ENCODE data around the gene UFSP2.

UFSP2 gene

DNA sequence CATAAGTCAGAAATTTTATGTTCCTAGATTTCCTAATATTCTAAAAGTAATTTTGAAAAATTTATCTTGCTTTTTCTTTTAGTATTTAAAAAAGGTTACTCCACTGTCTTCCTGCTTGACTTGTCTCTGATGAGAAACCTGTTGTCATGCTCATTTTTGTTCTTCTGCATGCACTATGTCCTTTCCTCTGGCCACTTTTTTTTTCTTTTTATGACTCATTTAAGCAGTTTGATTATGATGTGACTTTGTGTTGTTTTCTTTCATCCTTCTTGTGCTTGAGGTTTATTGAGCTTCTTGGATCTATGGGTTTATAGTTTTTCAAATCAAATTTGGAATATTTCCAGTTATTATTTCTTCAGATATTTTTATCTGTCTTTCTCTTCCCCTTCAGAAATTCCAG is 12.0 kb upstream of the UFSP2 start:
- TF ChIP-seq, protein P1, sequence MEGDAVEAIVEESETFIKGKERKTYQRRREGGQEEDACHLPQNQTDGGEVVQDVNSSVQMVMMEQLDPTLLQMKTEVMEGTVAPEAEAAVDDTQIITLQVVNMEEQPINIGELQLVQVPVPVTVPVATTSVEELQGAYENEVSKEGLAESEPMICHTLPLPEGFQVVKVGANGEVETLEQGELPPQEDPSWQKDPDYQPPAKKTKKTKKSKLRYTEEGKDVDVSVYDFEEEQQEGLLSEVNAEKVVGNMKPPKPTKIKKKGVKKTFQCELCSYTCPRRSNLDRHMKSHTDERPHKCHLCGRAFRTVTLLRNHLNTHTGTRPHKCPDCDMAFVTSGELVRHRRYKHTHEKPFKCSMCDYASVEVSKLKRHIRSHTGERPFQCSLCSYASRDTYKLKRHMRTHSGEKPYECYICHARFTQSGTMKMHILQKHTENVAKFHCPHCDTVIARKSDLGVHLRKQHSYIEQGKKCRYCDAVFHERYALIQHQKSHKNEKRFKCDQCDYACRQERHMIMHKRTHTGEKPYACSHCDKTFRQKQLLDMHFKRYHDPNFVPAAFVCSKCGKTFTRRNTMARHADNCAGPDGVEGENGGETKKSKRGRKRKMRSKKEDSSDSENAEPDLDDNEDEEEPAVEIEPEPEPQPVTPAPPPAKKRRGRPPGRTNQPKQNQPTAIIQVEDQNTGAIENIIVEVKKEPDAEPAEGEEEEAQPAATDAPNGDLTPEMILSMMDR (IDR thresholded peaks at IDR 0.05; ENCODE audit: borderline replicate concordance, control extremely low read depth, extremely low read depth, insufficient read depth, missing control alignments), result no peak
- DNase-seq (ENCODE audit: low spot score), result no peak
- in situ Hi-C loops (cut with MboI; ENCODE audit: low sequenced_read_pairs, unreplicated experiment), result no loop called here

DNA sequence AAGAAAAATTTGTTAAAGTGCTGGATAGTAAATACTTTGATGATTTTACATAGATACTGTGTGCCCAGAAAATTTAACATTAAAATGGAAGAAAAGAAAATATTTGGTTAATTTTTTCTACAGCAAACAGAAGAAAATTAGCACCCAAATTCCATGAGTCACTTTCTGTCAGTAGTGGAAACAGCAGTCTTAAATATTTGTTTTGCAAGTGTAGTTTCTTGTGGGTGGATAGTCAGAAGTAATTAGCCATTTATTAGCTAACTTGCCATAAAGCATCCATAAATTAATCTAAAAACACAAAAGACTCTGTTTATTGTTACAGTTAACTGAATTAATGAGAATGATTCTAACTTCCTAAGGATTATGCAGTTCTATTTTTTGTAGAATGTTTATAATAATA is 9.7 kb upstream of the UFSP2 start:
- TF ChIP-seq, protein P1 (IDR thresholded peaks at IDR 0.05; ENCODE audit: borderline replicate concordance, control extremely low read depth, extremely low read depth, insufficient read depth, missing control alignments), result no peak
- in situ Hi-C loops (cut with MboI; ENCODE audit: low sequenced_read_pairs, unreplicated experiment), result no loop called here
- DNase-seq (ENCODE audit: low spot score), result no peak

DNA sequence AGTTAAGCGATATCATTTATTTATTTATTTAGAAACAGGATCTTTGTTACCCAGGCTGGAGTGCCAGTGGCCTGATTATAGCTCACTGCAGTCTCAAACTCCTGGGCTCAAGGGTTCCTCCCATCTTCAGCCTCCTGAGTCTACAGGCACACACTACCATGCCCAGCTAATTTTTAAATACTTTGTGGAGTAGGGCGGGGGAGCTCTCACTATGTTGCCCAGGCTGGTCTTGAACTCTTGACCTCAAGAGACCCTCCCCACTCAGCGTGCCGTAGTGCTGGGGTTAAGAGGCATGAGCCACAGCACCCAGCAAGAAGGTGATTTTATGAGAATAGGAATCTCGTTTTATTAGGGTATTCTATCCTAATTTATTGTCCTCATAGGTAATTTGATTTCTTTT is 3.9 kb upstream of the UFSP2 start:
- in situ Hi-C loops (cut with MboI; ENCODE audit: low sequenced_read_pairs, unreplicated experiment), result no loop called here
- TF ChIP-seq, protein P1 (IDR thresholded peaks at IDR 0.05; ENCODE audit: borderline replicate concordance, control extremely low read depth, extremely low read depth, insufficient read depth, missing control alignments), result no peak
- DNase-seq (ENCODE audit: low spot score), result no peak

DNA sequence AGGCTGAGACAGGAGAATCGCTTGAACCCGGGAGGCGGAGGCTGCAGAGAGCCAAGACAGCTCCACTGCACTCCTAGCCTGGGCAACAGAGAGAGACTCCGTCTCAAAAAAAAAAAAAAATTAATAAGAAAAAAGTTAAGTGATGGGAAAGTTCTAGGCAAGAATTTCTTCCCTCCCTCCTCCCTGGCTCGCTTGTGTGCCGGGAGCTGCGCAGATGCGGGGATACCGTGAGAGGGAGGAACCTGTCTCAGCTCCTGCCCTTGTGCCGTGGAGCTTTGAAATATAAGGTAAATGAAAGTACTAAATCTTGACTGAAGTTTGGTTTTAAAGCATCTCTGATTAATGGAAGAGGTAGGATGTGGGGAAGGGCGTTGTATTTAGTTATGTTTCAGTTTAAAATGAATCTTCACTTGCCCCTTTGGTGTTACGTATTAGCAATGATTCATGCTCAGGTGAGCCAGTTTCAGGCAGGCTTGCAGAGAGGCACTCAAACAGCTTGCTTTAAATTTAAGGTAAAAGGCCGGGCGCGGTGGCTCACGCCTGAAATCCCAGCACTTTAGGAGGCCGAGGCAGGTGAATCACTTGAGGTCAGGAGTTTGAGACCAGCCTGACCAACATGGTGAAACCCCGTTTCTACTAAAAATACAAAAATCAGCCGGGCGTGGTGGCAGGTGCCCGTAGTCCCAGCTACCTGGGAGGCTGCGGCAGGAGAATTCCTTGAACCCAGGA is 1.4 kb upstream of the UFSP2 start:
- DNase-seq (ENCODE audit: low spot score), result no peak
- in situ Hi-C loops (cut with MboI; ENCODE audit: low sequenced_read_pairs, unreplicated experiment), result no loop called here
- TF ChIP-seq, protein P1 (IDR thresholded peaks at IDR 0.05; ENCODE audit: borderline replicate concordance, control extremely low read depth, extremely low read depth, insufficient read depth, missing control alignments), result no peak

DNA sequence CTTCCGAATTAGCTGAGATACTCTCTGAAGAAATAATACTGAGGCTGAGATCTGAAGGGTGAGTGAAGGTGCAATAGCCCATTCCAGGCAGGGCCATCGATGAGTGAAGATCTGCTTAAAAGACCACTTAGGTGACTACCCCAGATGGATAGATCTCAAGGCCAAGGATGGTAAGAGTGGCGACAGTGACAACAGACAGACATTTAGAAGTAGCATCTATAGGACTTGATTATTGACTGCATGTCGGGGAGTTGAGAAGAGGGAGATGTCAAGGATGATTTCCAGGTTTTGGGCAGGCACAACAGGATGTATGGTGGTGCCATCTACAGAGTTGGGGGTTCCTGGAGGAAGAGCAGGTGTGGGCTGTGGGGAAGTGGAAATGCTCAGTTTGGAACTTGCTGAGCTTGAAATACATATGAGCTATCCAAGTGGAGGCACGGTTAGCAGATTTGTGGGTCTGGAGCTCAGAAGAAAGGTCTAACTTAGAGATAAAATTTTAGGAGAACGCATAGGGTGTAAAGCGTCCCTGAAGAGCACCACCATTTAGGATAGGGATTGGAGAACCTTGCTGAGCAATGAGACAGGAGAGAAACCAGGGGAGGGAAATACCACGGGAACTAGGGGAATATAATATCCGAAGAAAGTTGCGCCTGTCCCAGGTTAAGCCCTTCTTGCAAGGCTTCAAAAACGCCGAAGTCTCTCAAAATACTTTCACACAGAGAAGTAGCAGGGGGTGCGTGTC is 688 bp downstream of the UFSP2 start:
- no peak for DNase-seq (ENCODE audit: low spot score)
- TF ChIP-seq, protein P1 (IDR thresholded peaks at IDR 0.05; ENCODE audit: borderline replicate concordance, control extremely low read depth, extremely low read depth, insufficient read depth, missing control alignments), result no peak
- in situ Hi-C loops (cut with MboI; ENCODE audit: low sequenced_read_pairs, unreplicated experiment), result no loop called here

DNA sequence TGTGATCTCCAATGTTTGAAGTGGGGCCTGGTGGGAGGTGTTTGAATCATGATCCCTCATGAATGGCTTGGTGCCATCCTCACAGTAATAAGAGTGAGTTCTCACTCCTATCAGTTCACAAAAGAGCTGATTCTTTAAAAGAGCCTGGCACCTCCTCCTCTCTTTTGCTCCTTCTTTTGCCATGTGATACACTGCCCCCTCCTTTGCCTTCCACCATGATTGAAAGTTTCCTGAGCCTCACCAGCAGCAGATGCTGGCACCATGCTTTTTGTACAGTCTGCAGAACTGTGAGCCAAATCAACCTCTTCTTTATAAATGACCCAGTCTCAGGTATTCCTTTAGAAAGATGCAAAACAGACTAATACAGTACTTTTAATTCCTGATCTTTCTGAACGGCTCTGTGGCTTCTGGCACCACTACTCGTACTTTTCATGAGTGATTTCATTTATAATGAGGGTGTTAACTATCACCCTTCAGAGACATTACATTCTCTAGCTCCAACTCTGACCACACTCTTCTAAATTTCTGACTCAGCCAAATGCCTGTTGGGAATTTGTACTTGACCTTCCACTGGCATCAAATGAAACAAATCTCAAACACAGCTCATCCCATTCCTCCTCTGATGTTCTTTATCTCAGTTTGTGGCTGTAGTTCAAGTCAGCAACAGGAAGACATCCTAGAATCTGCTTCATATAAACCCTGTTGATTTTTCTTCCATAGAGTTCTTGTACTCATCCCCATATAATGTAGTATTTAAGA is 4.2 kb downstream of the UFSP2 start:
- TF ChIP-seq, protein P1 (IDR thresholded peaks at IDR 0.05; ENCODE audit: borderline replicate concordance, control extremely low read depth, extremely low read depth, insufficient read depth, missing control alignments), result no peak
- in situ Hi-C loops (cut with MboI; ENCODE audit: low sequenced_read_pairs, unreplicated experiment), result no loop called here
- no peak for DNase-seq (ENCODE audit: low spot score)
